PC-3 (cell line): ENCODE measurements around the gene SPDYE2.
"Not testable (repeated sequence)": the region's sequence is repeated elsewhere in the genome, so short reads cannot be mapped to it uniquely, and the experiment has no call there.

ENCODE experiments used
- CTCF ChIP-seq: fragments of 300-600 bp; sonication (generic); conservative IDR thresholded peaks from 2 replicates; pipeline ENCODE4 v1.5.1; 2017; ENCODE audit warnings: antibody characterized with exemption, low read depth, mild to moderate bottlenecking, low read length
- EZH2 ChIP-seq: fragments of 300-600 bp; sonication (generic); IDR thresholded peaks from one replicate; pipeline ENCODE4 v1.6.1; 2017; ENCODE audit warnings: antibody characterized with exemption, mild to moderate bottlenecking, low read length; ENCODE audit not compliant: unreplicated experiment
- EZH2phosphoT487 ChIP-seq: fragments of 300-600 bp; sonication (generic); IDR thresholded peaks from 2 replicates; pipeline ENCODE4 v1.6.1; 2018; ENCODE audit warnings: mild to moderate bottlenecking, antibody characterized with exemption, low read length, borderline replicate concordance

GRCh38 chr7:102542083-102542482 is 8.9 kb upstream of the SPDYE2 start:
- TF ChIP-seq CTCF, EZH2, EZH2phosphoT487: not testable (repeated sequence)
